Measurements from ENCODE around the gene GNB1L.

DNA sequence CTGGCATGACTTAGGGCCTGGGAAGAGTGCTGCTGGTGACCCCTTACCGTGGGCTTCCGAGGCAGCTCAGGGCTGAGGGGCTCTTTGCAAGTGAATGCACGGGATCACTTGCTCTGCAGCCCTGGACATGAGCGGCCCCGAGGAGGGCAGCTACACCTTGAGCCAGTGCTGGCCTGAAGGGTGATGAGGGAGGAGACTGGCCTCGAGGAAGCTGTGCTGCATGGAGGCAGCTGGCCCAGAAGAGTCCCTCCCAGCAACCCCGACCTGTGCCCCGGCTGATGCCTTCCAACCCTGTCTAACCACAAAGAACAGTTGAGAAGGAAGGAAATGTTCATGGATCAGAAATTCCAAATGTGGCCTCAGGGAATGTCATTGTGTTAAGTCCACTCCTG lies 48.9 kb downstream of the GNB1L start:
- TF ChIP-seq CTCF (IDR thresholded peaks at IDR 0.05) (no peak), EZH2 (IDR thresholded peaks at IDR 0.05; ENCODE audit: borderline replicate concordance, insufficient read depth, low read depth, low read length, poor library complexity, severe bottlenecking) (no peak)

Data from B cell (primary cell).